ENCODE data around the gene ESR2. TPM values are rescaled to one million over a fixed set of nuclear protein-coding genes. Genes with fewer than 3 reads are reported as not detected.

Gene ESR2
- total RNA-seq, 2 experiments from 2014 or later, result 0.31 to 0.43 TPM

DNA sequence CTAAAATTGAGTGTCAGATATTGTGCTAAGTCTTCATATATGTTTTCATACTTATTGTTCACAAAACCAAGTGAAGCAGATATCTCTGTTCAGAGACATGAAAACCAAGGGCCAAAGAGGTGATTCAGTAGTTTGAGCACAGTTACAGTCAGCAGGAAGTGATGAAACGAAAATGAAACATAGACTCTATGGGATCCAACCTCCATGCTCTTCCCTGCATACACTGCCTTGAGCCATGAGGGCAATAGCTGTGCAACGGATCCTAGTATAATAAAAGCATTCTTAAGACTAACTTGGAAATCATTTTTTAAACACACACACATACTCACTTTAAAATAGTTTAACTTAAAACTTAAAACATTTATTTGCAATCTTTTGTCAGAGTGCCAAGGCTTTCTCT lies 27.9 kb downstream of the ESR2 start:
- no peak for DNase-seq
- Mint-ChIP-seq H3K27ac (peak overlapping the region; percentile 31), H3K27me3 (no peaks in the 10 kb centered on the region), H3K4me1 (ENCODE audit: low read depth) (peaks cover 20% of the 10 kb centered on the region), H3K4me3 (no peak overlapping the region), H3K9me3 (no peaks in the 10 kb centered on the region), H3K36me3 (ENCODE audit: low read depth) (no peaks in the 10 kb centered on the region)
- intact Hi-C loops (cut with micrococcal nuclease), result no loop called here
- ChIA-PET POLR2A (no interaction called here), CTCF (interaction anchor here (1.7 to 4.6 kb wide), 2 partner anchors 28 to 37 kb away, joined by 5 to 18 read pairs; partner anchors contain the start of gene ESR2)
- TF ChIP-seq, protein P1, sequence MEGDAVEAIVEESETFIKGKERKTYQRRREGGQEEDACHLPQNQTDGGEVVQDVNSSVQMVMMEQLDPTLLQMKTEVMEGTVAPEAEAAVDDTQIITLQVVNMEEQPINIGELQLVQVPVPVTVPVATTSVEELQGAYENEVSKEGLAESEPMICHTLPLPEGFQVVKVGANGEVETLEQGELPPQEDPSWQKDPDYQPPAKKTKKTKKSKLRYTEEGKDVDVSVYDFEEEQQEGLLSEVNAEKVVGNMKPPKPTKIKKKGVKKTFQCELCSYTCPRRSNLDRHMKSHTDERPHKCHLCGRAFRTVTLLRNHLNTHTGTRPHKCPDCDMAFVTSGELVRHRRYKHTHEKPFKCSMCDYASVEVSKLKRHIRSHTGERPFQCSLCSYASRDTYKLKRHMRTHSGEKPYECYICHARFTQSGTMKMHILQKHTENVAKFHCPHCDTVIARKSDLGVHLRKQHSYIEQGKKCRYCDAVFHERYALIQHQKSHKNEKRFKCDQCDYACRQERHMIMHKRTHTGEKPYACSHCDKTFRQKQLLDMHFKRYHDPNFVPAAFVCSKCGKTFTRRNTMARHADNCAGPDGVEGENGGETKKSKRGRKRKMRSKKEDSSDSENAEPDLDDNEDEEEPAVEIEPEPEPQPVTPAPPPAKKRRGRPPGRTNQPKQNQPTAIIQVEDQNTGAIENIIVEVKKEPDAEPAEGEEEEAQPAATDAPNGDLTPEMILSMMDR (IDR thresholded peaks at IDR 0.05), result no peak
- ATAC-seq, result peak; percentile 79

DNA sequence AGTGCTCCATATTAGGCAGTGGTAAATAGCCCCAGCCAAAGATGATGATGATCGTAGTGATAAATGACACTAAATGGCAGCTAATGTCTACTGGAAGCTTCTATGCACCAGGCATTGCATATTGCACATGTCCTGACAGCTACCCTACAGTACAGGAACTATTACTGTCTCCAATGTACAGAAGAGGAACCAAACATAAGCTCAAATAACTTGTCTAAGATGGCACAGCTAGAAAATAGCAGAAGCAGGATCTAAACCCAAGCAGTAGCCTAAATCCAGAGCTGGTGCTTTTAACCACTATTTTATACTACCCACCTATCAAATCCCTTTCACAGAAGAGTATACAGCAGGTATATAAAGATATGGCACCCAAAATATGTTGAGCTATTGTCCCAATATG lies 28.9 kb downstream of the ESR2 start:
- intact Hi-C loops (cut with micrococcal nuclease), result no loop called here
- Mint-ChIP-seq H3K36me3 (ENCODE audit: low read depth) (no peaks in the 10 kb centered on the region), H3K4me3 (no peak overlapping the region), H3K9me3 (no peaks in the 10 kb centered on the region), H3K27me3 (no peaks in the 10 kb centered on the region), H3K4me1 (ENCODE audit: low read depth) (peaks cover 20% of the 10 kb centered on the region), H3K27ac (no peak overlapping the region)
- POLR2A ChIA-PET, result no interaction called here
- TF ChIP-seq, protein P1 (IDR thresholded peaks at IDR 0.05), result no peak
- ATAC-seq (no peak), DNase-seq (no peak)
- CTCF ChIA-PET, result interaction anchor here (1.7 to 4.6 kb wide), 2 partner anchors 29 to 38 kb away, joined by 5 to 18 read pairs; partner anchors contain the start of gene ESR2

DNA sequence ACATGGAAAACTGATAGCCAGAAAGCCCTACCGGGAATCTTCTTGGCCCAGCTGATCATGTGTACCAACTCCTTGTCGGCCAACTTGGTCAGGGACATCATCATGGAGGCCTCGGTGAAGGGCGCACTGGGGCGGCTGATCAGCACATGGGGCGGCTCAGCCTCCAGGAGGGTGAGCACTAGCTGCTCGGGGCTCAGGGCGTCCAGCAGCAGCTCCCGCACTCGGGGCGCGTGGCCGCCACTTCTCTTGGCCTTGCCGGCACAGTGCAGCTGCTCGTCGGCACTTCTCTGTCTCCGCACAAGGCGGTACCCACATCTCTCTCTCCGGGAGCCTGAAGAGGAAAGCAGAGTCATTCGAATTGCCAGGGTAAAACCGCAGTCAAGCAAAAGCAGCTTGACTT lies 33.8 kb downstream of the ESR2 start:
- ATAC-seq (no peak), DNase-seq (no peak)
- CTCF ChIA-PET, result no interaction called here
- Mint-ChIP-seq H3K9me3 (no peaks in the 10 kb centered on the region), H3K36me3 (ENCODE audit: low read depth) (no peaks in the 10 kb centered on the region), H3K4me1 (ENCODE audit: low read depth) (no peaks in the 10 kb centered on the region), H3K27ac (no peak overlapping the region), H3K27me3 (no peaks in the 10 kb centered on the region), H3K4me3 (no peak overlapping the region)
- intact Hi-C loops (cut with micrococcal nuclease), result no loop called here
- POLR2A ChIA-PET, result no interaction called here
- TF ChIP-seq, protein P1 (IDR thresholded peaks at IDR 0.05), result no peak

DNA sequence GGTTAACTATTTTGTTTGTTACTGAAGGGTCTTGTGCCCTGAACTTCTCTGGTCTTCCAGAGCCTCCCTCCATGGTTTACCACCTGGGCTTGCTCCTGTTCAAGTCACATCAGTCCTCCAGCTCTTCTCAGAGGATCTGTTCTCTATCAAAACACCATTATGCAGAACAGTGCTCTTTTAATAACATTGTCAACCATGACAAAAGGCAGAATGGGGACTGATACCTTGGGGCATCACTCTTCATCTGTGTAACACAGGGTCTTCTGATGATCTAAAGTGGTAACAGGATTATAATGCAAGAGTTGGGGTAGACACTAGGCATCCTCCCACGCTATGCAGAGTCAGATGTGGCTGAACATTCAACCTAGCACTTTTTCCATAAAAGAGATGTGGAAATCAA lies 38.4 kb downstream of the ESR2 start:
- no peaks in the 10 kb centered on the region for H3K27me3 Mint-ChIP-seq
- H3K4me3 Mint-ChIP-seq, result no peak overlapping the region
- no peaks in the 10 kb centered on the region for H3K4me1 Mint-ChIP-seq (ENCODE audit: low read depth)
- CTCF ChIA-PET, result no interaction called here
- DNase-seq (no peak), ATAC-seq (no peak)
- TF ChIP-seq, protein P1 (IDR thresholded peaks at IDR 0.05), result no peak
- no peak overlapping the region for H3K27ac Mint-ChIP-seq
- POLR2A ChIA-PET, result no interaction called here
- H3K36me3 Mint-ChIP-seq (ENCODE audit: low read depth), result no peaks in the 10 kb centered on the region
- no peaks in the 10 kb centered on the region for H3K9me3 Mint-ChIP-seq
- intact Hi-C loops (cut with micrococcal nuclease), result no loop called here

DNA sequence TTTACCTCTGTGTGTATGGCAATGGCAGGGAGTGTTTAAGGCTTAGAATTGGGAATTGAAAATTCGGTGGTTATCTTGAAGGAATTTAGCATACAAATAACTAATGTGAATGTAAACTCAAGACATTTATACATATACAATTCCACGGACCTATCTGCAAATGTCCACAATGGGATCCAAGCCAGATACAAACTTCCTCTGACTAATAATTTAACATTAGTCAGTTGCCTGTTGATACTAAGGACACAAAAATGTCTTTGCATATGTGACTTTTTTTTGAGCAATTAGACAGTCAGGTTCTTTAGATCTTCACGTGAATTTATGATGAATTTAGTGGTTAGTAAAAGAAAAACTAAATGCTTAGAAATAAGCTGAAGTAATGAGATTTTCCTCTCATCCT lies 40.5 kb downstream of the ESR2 start:
- H3K4me1 Mint-ChIP-seq (ENCODE audit: low read depth), result no peaks in the 10 kb centered on the region
- no peak overlapping the region for H3K27ac Mint-ChIP-seq
- ChIA-PET CTCF (no interaction called here), POLR2A (no interaction called here)
- no peak for DNase-seq
- H3K9me3 Mint-ChIP-seq, result no peaks in the 10 kb centered on the region
- intact Hi-C loops (cut with micrococcal nuclease), result no loop called here
- peaks cover 1% of the 10 kb centered on the region for H3K27me3 Mint-ChIP-seq
- TF ChIP-seq, protein P1 (IDR thresholded peaks at IDR 0.05), result no peak
- H3K36me3 Mint-ChIP-seq (ENCODE audit: low read depth), result no peaks in the 10 kb centered on the region
- no peak for ATAC-seq
- H3K4me3 Mint-ChIP-seq, result no peak overlapping the region
